Endodermal cell (in vitro differentiated cells): ENCODE results near the gene S100A4. TPM values are rescaled to one million over a fixed set of nuclear protein-coding genes. Genes with fewer than 3 reads are reported as not detected.

ENCODE experiments used
- DNase-seq: peaks from one replicate; pipeline ENCODE4 v3.0.0-alpha.2; 2017
- H3K27ac ChIP-seq: 2 replicates; pipeline ENCODE4 v1.5.1; 2013; ENCODE audit warnings: mild to moderate bottlenecking, low read depth, low read length, moderate library complexity
- H3K27me3 ChIP-seq: 2 replicates; pipeline ENCODE4 v1.6.1; 2013; ENCODE audit warnings: mild to moderate bottlenecking, low read length, moderate library complexity; ENCODE audit not compliant: insufficient read depth, control insufficient read depth, poor library complexity, severe bottlenecking
- H3K36me3 ChIP-seq: 2 replicates; pipeline ENCODE4 v1.7.0; 2013; ENCODE audit warnings: mild to moderate bottlenecking, low read length, moderate library complexity; ENCODE audit not compliant: control insufficient read depth, insufficient read depth
- H3K4me1 ChIP-seq: one replicate; pipeline ENCODE4 v1.7.0; 2013; ENCODE audit warnings: low read length; ENCODE audit not compliant: control insufficient read depth, insufficient read depth
- H3K4me3 ChIP-seq: 2 replicates; pipeline ENCODE4 v1.5.1; 2013; ENCODE audit warnings: mild to moderate bottlenecking, low read length, moderate library complexity
- H3K9ac ChIP-seq: 2 replicates; pipeline ENCODE4 v1.6.1; 2013; ENCODE audit warnings: mild to moderate bottlenecking, low read length, moderate library complexity; ENCODE audit not compliant: poor library complexity, severe bottlenecking; ENCODE audit errors: extremely low read depth
- H3K9me3 ChIP-seq: 2 replicates; pipeline ENCODE4 v1.6.1; 2013; ENCODE audit warnings: mild to moderate bottlenecking, low read length, moderate library complexity; ENCODE audit not compliant: control insufficient read depth
- H3K27ac Mint-ChIP-seq: 2 replicates; pipeline ENCODE4 v1.8.0; 2020; ENCODE audit warnings: mixed read lengths
- H3K27me3 Mint-ChIP-seq: 2 replicates; pipeline ENCODE4 v1.8.0; 2021; ENCODE audit warnings: mild to moderate bottlenecking, mixed read lengths; ENCODE audit not compliant: insufficient read depth
- H3K36me3 Mint-ChIP-seq: 2 replicates; pipeline ENCODE4 v1.8.0; 2020; ENCODE audit warnings: low read depth, mixed read lengths
- H3K4me1 Mint-ChIP-seq: 2 replicates; pipeline ENCODE4 v1.8.0; 2020; ENCODE audit warnings: mixed read lengths
- H3K4me3 Mint-ChIP-seq: 2 replicates; pipeline ENCODE4 v1.8.0; 2020; ENCODE audit warnings: mild to moderate bottlenecking, moderate library complexity, mixed read lengths
- H3K9me3 Mint-ChIP-seq: 2 replicates; pipeline ENCODE4 v1.8.0; 2020; ENCODE audit warnings: mild to moderate bottlenecking, mixed read lengths
- CTCF ChIP-seq: fragments of 200-600 bp; sonication (generic); conservative IDR thresholded peaks from 2 replicates; pipeline ENCODE4 v1.5.0; 2021; ENCODE audit warnings: antibody characterized with exemption, mild to moderate bottlenecking
- WGBS, 2 experiments: methylation state at CpG; one replicate each; pipeline versions ENCODE4 v1.1.5 to v1.1.7; 2013; ENCODE audit warnings: missing lambda C conversion rate in 2 of 2, mixed read lengths in 1 of 2; ENCODE audit not compliant: insufficient coverage in 1 of 2, insufficient read length in 1 of 2; 5-methylcytosine and 5-hydroxymethylcytosine counted together
- total RNA-seq, 2 donors: library from RNA; stranded (reverse); fragmentation: NEBNext Ultra II Directional in 1 of 2; extraction: Animal tissue kit (Norgen Biotek cat#: 25700) in 1 of 2; gene quantifications; 2 replicates in 1 of 2; 3 replicates in 1 of 2; pipeline ENCODE4 v1.2.1, GENCODE V29; 2021

Gene S100A4
- total RNA-seq, 2 donors from 2014 or later: 4.9 to 6.2 TPM

GRCh38 chr1:153560771-153561465, 15.3 kb upstream of the S100A4 start:
- H3K4me1 ChIP-seq: no peaks in the 10 kb centered on the region
- no peaks in the 10 kb centered on the region for H3K9me3 Mint-ChIP-seq
- peaks cover 4% of the 10 kb centered on the region for H3K4me1 Mint-ChIP-seq
- H3K27ac Mint-ChIP-seq: no peak overlapping the region
- no peak overlapping the region for H3K27ac ChIP-seq
- TF ChIP-seq CTCF: no peak
- no peak overlapping the region for H3K4me3 ChIP-seq
- whole genome bisulfite sequencing, 2 experiments: 90 to 91% methylated on average over 8 to 10 of the region's 10 CpGs
- no peaks in the 10 kb centered on the region for H3K9me3 ChIP-seq
- H3K9ac ChIP-seq: no peak overlapping the region
- no peak for DNase-seq
- no peaks in the 10 kb centered on the region for H3K27me3 ChIP-seq
- H3K36me3 ChIP-seq: no peaks in the 10 kb centered on the region
- no peak overlapping the region for H3K4me3 Mint-ChIP-seq
- H3K27me3 Mint-ChIP-seq: no peaks in the 10 kb centered on the region
- no peaks in the 10 kb centered on the region for H3K36me3 Mint-ChIP-seq

GRCh38 chr1:153560241-153560640, 14.6 kb upstream of the S100A4 start:
- Histone ChIP-seq H3K9me3 (no peaks in the 10 kb centered on the region), H3K36me3 (no peaks in the 10 kb centered on the region), H3K27me3 (no peaks in the 10 kb centered on the region), H3K27ac (no peak overlapping the region), H3K9ac (no peak overlapping the region), H3K4me3 (no peak overlapping the region), H3K4me1 (no peaks in the 10 kb centered on the region)
- H3K4me3 Mint-ChIP-seq: no peak overlapping the region
- peaks cover under 1% of the 10 kb centered on the region for H3K4me1 Mint-ChIP-seq
- H3K9me3 Mint-ChIP-seq: no peaks in the 10 kb centered on the region
- DNase-seq: no peak
- no peak overlapping the region for H3K27ac Mint-ChIP-seq
- H3K27me3 Mint-ChIP-seq: no peaks in the 10 kb centered on the region
- TF ChIP-seq CTCF: no peak
- 90 to 92% methylated on average over 2 of the region's 2 CpGs for WGBS, 2 experiments
- no peaks in the 10 kb centered on the region for H3K36me3 Mint-ChIP-seq

GRCh38 chr1:153557877-153558276, 12.3 kb upstream of the S100A4 start:
- H3K4me3 Mint-ChIP-seq: no peak overlapping the region
- no peaks in the 10 kb centered on the region for H3K36me3 Mint-ChIP-seq
- no peak for TF ChIP-seq CTCF
- Histone ChIP-seq H3K27ac (no peak overlapping the region), H3K9ac (no peak overlapping the region), H3K27me3 (no peaks in the 10 kb centered on the region), H3K4me1 (no peaks in the 10 kb centered on the region), H3K36me3 (no peaks in the 10 kb centered on the region), H3K9me3 (no peaks in the 10 kb centered on the region), H3K4me3 (no peak overlapping the region)
- H3K4me1 Mint-ChIP-seq: no peaks in the 10 kb centered on the region
- H3K27ac Mint-ChIP-seq: no peak overlapping the region
- no peaks in the 10 kb centered on the region for H3K9me3 Mint-ChIP-seq
- no peaks in the 10 kb centered on the region for H3K27me3 Mint-ChIP-seq
- DNase-seq: no peak
- 95 to 100% methylated on average over 1 to 2 of the region's 3 CpGs for WGBS, 2 experiments
